ENCODE results near the gene B4GALT5.
"Not testable (repeated sequence)": the region's sequence is repeated elsewhere in the genome, so short reads cannot be mapped to it uniquely, and the experiment has no call there.

B4GALT5 gene

GRCh38 chr20:49727894-49728885 lies 14.5 kb upstream of the B4GALT5 start:
- no peak for DNase-seq

- DNase-seq: no peak
These were observed 13.8 kb upstream of the B4GALT5 start for GRCh38 chr20:49727478-49727877.

- no peak for DNase-seq
These were observed 12.0 kb upstream of the B4GALT5 start for GRCh38 chr20:49725694-49726093.

GRCh38 chr20:49725224-49725606 lies 11.5 kb upstream of the B4GALT5 start:
- DNase-seq: not testable (repeated sequence)

- DNase-seq: no peak
These were observed 10.9 kb upstream of the B4GALT5 start for GRCh38 chr20:49724408-49725223.

GRCh38 chr20:49723758-49724157 lies 10.1 kb upstream of the B4GALT5 start:
- DNase-seq: not testable (repeated sequence)

GRCh38 chr20:49721326-49721725 lies 7.6 kb upstream of the B4GALT5 start:
- DNase-seq: not testable (repeated sequence)

GRCh38 chr20:49715466-49715865 lies 1.8 kb upstream of the B4GALT5 start:
- no peak for DNase-seq

- DNase-seq: peak in 1 of 2 experiments; percentile 63
These were observed 504 bp downstream of the B4GALT5 start for GRCh38 chr20:49712996-49713752.

GRCh38 chr20:49712646-49712995 lies 1.1 kb downstream of the B4GALT5 start:
- no peak for DNase-seq

- no peak for DNase-seq
These were observed 1.6 kb downstream of the B4GALT5 start for GRCh38 chr20:49712118-49712517.

GRCh38 chr20:49711667-49711987 lies 2.1 kb downstream of the B4GALT5 start:
- no peak for DNase-seq

- no peak for DNase-seq
These were observed 2.6 kb downstream of the B4GALT5 start for GRCh38 chr20:49710971-49711666.

GRCh38 chr20:49707118-49707517 lies 6.6 kb downstream of the B4GALT5 start:
- no peak for DNase-seq

- DNase-seq: no peak
These were observed 7.0 kb downstream of the B4GALT5 start for GRCh38 chr20:49706630-49707091.

- DNase-seq: not testable (repeated sequence)
These were observed 7.8 kb downstream of the B4GALT5 start for GRCh38 chr20:49705893-49706292.

- no peak for DNase-seq
These were observed 8.3 kb downstream of the B4GALT5 start for GRCh38 chr20:49705358-49705757.

- DNase-seq: no peak
These were observed 8.7 kb downstream of the B4GALT5 start for GRCh38 chr20:49704932-49705336.

GRCh38 chr20:49701916-49702315 lies 11.8 kb downstream of the B4GALT5 start:
- no peak for DNase-seq

GRCh38 chr20:49701241-49701790 lies 12.4 kb downstream of the B4GALT5 start:
- peak in 1 of 2 experiments; percentile 44 for DNase-seq

GRCh38 chr20:49700411-49701185 lies 13.1 kb downstream of the B4GALT5 start:
- DNase-seq: no peak

Data from activated T-cell treated with anti-CD3 and anti-CD28 coated beads, Interleukin-2, amount 50 U/mL, for 48 hours (primary cell).